ENCODE data around the gene ZNF385C.

DNA sequence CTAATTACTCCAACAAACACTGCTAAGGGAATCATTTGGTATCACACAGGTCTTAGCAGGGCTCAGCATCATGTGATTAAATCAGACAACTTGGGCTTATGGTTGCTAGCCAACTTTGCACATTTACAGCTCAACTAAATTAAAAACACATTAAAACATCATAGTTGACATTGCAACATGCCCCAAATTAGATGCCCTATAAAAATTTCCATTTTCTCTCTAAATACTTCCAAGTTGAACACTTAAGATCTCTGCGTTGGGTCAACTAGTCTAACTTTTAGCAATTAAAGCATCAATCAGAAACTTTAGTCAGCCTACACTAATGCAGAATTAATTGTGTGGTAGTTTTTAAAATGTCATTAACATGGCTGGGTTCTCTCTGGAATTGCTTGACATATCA lies 93.1 kb downstream of the ZNF385C start:
- TF ChIP-seq, protein P1, sequence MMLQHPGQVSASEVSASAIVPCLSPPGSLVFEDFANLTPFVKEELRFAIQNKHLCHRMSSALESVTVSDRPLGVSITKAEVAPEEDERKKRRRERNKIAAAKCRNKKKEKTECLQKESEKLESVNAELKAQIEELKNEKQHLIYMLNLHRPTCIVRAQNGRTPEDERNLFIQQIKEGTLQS (IDR thresholded peaks at IDR 0.05) = no peak
- no peak for TF ChIP-seq YY1 (IDR thresholded peaks at IDR 0.05)
- TF ChIP-seq RAD21 (IDR thresholded peaks at IDR 0.05) = no peak
- TF ChIP-seq, protein P2, sequence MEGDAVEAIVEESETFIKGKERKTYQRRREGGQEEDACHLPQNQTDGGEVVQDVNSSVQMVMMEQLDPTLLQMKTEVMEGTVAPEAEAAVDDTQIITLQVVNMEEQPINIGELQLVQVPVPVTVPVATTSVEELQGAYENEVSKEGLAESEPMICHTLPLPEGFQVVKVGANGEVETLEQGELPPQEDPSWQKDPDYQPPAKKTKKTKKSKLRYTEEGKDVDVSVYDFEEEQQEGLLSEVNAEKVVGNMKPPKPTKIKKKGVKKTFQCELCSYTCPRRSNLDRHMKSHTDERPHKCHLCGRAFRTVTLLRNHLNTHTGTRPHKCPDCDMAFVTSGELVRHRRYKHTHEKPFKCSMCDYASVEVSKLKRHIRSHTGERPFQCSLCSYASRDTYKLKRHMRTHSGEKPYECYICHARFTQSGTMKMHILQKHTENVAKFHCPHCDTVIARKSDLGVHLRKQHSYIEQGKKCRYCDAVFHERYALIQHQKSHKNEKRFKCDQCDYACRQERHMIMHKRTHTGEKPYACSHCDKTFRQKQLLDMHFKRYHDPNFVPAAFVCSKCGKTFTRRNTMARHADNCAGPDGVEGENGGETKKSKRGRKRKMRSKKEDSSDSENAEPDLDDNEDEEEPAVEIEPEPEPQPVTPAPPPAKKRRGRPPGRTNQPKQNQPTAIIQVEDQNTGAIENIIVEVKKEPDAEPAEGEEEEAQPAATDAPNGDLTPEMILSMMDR (IDR thresholded peaks at IDR 0.05; ENCODE audit: low read depth, low read length, missing input control) = no peak
- no peak for TF ChIP-seq EGR1 (IDR thresholded peaks at IDR 0.05; ENCODE audit: low read depth in 2 of 2)
- no peak for TF ChIP-seq NR2F2 (IDR thresholded peaks at IDR 0.05)
- TF ChIP-seq, protein P3, sequence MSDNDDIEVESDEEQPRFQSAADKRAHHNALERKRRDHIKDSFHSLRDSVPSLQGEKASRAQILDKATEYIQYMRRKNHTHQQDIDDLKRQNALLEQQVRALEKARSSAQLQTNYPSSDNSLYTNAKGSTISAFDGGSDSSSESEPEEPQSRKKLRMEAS (IDR thresholded peaks at IDR 0.05) = no peak
- TF ChIP-seq, protein P4, sequence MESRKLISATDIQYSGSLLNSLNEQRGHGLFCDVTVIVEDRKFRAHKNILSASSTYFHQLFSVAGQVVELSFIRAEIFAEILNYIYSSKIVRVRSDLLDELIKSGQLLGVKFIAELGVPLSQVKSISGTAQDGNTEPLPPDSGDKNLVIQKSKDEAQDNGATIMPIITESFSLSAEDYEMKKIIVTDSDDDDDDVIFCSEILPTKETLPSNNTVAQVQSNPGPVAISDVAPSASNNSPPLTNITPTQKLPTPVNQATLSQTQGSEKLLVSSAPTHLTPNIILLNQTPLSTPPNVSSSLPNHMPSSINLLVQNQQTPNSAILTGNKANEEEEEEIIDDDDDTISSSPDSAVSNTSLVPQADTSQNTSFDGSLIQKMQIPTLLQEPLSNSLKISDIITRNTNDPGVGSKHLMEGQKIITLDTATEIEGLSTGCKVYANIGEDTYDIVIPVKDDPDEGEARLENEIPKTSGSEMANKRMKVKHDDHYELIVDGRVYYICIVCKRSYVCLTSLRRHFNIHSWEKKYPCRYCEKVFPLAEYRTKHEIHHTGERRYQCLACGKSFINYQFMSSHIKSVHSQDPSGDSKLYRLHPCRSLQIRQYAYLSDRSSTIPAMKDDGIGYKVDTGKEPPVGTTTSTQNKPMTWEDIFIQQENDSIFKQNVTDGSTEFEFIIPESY (IDR thresholded peaks at IDR 0.05) = no peak
- TF ChIP-seq, protein P5, sequence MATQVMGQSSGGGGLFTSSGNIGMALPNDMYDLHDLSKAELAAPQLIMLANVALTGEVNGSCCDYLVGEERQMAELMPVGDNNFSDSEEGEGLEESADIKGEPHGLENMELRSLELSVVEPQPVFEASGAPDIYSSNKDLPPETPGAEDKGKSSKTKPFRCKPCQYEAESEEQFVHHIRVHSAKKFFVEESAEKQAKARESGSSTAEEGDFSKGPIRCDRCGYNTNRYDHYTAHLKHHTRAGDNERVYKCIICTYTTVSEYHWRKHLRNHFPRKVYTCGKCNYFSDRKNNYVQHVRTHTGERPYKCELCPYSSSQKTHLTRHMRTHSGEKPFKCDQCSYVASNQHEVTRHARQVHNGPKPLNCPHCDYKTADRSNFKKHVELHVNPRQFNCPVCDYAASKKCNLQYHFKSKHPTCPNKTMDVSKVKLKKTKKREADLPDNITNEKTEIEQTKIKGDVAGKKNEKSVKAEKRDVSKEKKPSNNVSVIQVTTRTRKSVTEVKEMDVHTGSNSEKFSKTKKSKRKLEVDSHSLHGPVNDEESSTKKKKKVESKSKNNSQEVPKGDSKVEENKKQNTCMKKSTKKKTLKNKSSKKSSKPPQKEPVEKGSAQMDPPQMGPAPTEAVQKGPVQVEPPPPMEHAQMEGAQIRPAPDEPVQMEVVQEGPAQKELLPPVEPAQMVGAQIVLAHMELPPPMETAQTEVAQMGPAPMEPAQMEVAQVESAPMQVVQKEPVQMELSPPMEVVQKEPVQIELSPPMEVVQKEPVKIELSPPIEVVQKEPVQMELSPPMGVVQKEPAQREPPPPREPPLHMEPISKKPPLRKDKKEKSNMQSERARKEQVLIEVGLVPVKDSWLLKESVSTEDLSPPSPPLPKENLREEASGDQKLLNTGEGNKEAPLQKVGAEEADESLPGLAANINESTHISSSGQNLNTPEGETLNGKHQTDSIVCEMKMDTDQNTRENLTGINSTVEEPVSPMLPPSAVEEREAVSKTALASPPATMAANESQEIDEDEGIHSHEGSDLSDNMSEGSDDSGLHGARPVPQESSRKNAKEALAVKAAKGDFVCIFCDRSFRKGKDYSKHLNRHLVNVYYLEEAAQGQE (IDR thresholded peaks at IDR 0.05) = no peak
